HG02981 (cell line): ENCODE results near the gene CSRNP3.

ENCODE experiments used
- ATAC-seq: cut with Tn5 transposase; IDR thresholded peaks from one replicate; pipeline ENCODE4 v1.9.1; 2021; ENCODE audit warnings: mild to moderate bottlenecking, moderate library complexity; ENCODE audit not compliant: unreplicated experiment

The CSRNP3 gene

GRCh38 chr2:165470361-165470760 lies 863 bp downstream of the CSRNP3 start:
- no peak for ATAC-seq

- ATAC-seq = no peak
These were observed 2.0 kb downstream of the CSRNP3 start for GRCh38 chr2:165471349-165471950.

GRCh38 chr2:165472922-165473321 lies 3.4 kb downstream of the CSRNP3 start:
- no peak for ATAC-seq

GRCh38 chr2:165474619-165475276 lies 5.2 kb downstream of the CSRNP3 start:
- ATAC-seq = no peak

- no peak for ATAC-seq
These were observed 5.9 kb downstream of the CSRNP3 start for GRCh38 chr2:165475277-165476004.

- ATAC-seq = no peak
These were observed 10.4 kb downstream of the CSRNP3 start for GRCh38 chr2:165479856-165480255.

- ATAC-seq = no peak
These were observed 25.1 kb downstream of the CSRNP3 start for GRCh38 chr2:165494573-165494972.

- no peak for ATAC-seq
These were observed 28.3 kb downstream of the CSRNP3 start for GRCh38 chr2:165497659-165498317.

GRCh38 chr2:165499131-165499530 lies 29.6 kb downstream of the CSRNP3 start:
- ATAC-seq = no peak

- no peak for ATAC-seq
These were observed 30.5 kb downstream of the CSRNP3 start for GRCh38 chr2:165500001-165500400.

- no peak for ATAC-seq
These were observed 31.3 kb downstream of the CSRNP3 start for GRCh38 chr2:165500816-165501215.

- ATAC-seq = no peak
These were observed 36.0 kb downstream of the CSRNP3 start for GRCh38 chr2:165505514-165505913.

GRCh38 chr2:165508927-165509326 lies 39.4 kb downstream of the CSRNP3 start:
- ATAC-seq = no peak

GRCh38 chr2:165513479-165513878 lies 44.0 kb downstream of the CSRNP3 start:
- no peak for ATAC-seq

GRCh38 chr2:165518611-165519010 lies 49.1 kb downstream of the CSRNP3 start:
- no peak for ATAC-seq

- ATAC-seq = no peak
These were observed 53.2 kb downstream of the CSRNP3 start for GRCh38 chr2:165522719-165523118.

- ATAC-seq = no peak
These were observed 55.2 kb downstream of the CSRNP3 start for GRCh38 chr2:165524720-165525119.

GRCh38 chr2:165528691-165529090 lies 59.2 kb downstream of the CSRNP3 start:
- ATAC-seq = no peak

GRCh38 chr2:165529130-165529529 lies 59.6 kb downstream of the CSRNP3 start:
- ATAC-seq = no peak

GRCh38 chr2:165533331-165533730 lies 63.8 kb downstream of the CSRNP3 start:
- ATAC-seq = no peak

- no peak for ATAC-seq
These were observed 66.0 kb downstream of the CSRNP3 start for GRCh38 chr2:165535471-165535870.
